Neural cell (in vitro differentiated cells): Measurements from ENCODE around the gene TMEM272. TPM values are rescaled to one million over a fixed set of nuclear protein-coding genes. Genes with fewer than 3 reads are reported as not detected.

Source experiments
- H2AFZ ChIP-seq: fragments of 200-600, 300-800 bp; sonication (generic), shearing (Covaris generic); 2 replicates; pipeline ENCODE4 v1.6.0; 2014; ENCODE audit warnings: low read depth, mild to moderate bottlenecking, antibody characterized with exemption, low read length, moderate library complexity
- H3F3A ChIP-seq: fragments of 200-600 bp; shearing (Covaris generic); 2 replicates; pipeline ENCODE4 v1.6.1; 2016; ENCODE audit warnings: mild to moderate bottlenecking, moderate library complexity, mixed read lengths, antibody characterized with exemption, low read length; ENCODE audit not compliant: insufficient read depth, poor library complexity, severe bottlenecking
- H3K27ac ChIP-seq: fragments of 200-600, 300-800 bp; sonication (generic), shearing (Covaris generic); 2 replicates; pipeline ENCODE4 v1.5.1; 2014; ENCODE audit warnings: mild to moderate bottlenecking, low read length, moderate library complexity
- H3K27me3 ChIP-seq: fragments of 300-800, 200-600 bp; sonication (generic), shearing (Covaris generic); 2 replicates; pipeline ENCODE4 v1.6.0; 2014; ENCODE audit warnings: mild to moderate bottlenecking, low read depth, low read length, moderate library complexity; ENCODE audit not compliant: insufficient read depth
- H3K36me3 ChIP-seq: fragments of 300-800, 200-600 bp; sonication (generic), shearing (Covaris generic); 2 replicates; pipeline ENCODE4 v1.5.1; 2014; ENCODE audit warnings: mild to moderate bottlenecking, antibody characterized with exemption, low read length, moderate library complexity; ENCODE audit not compliant: insufficient read depth
- H3K4me2 ChIP-seq: fragments of 300-800, 200-600 bp; sonication (generic), shearing (Covaris generic); 2 replicates; pipeline ENCODE4 v1.6.0; 2014; ENCODE audit warnings: mild to moderate bottlenecking, low read length
- H3K4me3 ChIP-seq: fragments of 300-800, 200-600 bp; sonication (generic), shearing (Covaris generic); 2 replicates; pipeline ENCODE4 v1.5.1; 2014; ENCODE audit warnings: mild to moderate bottlenecking, low read length, moderate library complexity
- H3K79me2 ChIP-seq: fragments of 200-600 bp; shearing (Covaris generic); replicated peaks from 2 replicates; pipeline ENCODE4 v1.6.0; 2014; ENCODE audit warnings: mild to moderate bottlenecking, low read length, moderate library complexity; ENCODE audit not compliant: insufficient read depth
- H3K9ac ChIP-seq: fragments of 300-800, 200-600 bp; sonication (generic), shearing (Covaris generic); 2 replicates; pipeline ENCODE4 v1.6.1; 2016; ENCODE audit warnings: mild to moderate bottlenecking, low read length, mixed read lengths
- H3K9me2 ChIP-seq: fragments of 200-600 bp; shearing (Covaris generic); 2 replicates; pipeline ENCODE4 v1.6.1; 2016; ENCODE audit warnings: mild to moderate bottlenecking, low read length, mixed read lengths; ENCODE audit not compliant: insufficient read depth
- H3K9me3 ChIP-seq: fragments of 200-600, 300-800 bp; sonication (generic), shearing (Covaris generic); 2 replicates; pipeline ENCODE4 v1.6.1; 2016; ENCODE audit warnings: mild to moderate bottlenecking, mixed run types, low read length, moderate library complexity, mixed read lengths
- H4K20me1 ChIP-seq: fragments of 200-600 bp; shearing (Covaris generic); 2 replicates; pipeline ENCODE4 v1.6.1; 2016; ENCODE audit warnings: mild to moderate bottlenecking, mixed run types; ENCODE audit not compliant: insufficient read depth
- EP300 ChIP-seq: fragments of 450-650 bp; conservative IDR thresholded peaks from 2 replicates; pipeline ENCODE4 v1.6.1; 2014; ENCODE audit warnings: antibody characterized with exemption, mild to moderate bottlenecking, moderate library complexity; ENCODE audit not compliant: poor library complexity, severe bottlenecking
- EZH2 ChIP-seq: fragments of 200-600, 300-800 bp; shearing (Covaris generic), sonication (generic); IDR thresholded peaks from 2 replicates; pipeline ENCODE4 v1.6.1; 2014; ENCODE audit warnings: antibody characterized with exemption, low read length, borderline replicate concordance, mild to moderate bottlenecking; ENCODE audit not compliant: insufficient read depth, poor library complexity, severe bottlenecking
- MXI1 ChIP-seq: fragments of 450-650 bp; conservative IDR thresholded peaks from 2 replicates; pipeline ENCODE4 v1.6.1; 2014; ENCODE audit warnings: antibody characterized with exemption, mild to moderate bottlenecking; ENCODE audit not compliant: poor library complexity, severe bottlenecking
- POLR2AphosphoS5 ChIP-seq: IDR thresholded peaks from 2 replicates; pipeline ENCODE4 v1.6.1; 2012
- RAD21 ChIP-seq: fragments of 450-650 bp; conservative IDR thresholded peaks from 2 replicates; pipeline ENCODE4 v1.6.1; 2014; ENCODE audit warnings: antibody characterized with exemption, mild to moderate bottlenecking, moderate library complexity
- SMC3 ChIP-seq: fragments of 450-650 bp; conservative IDR thresholded peaks from 2 replicates; pipeline ENCODE4 v1.6.1; 2014; ENCODE audit warnings: antibody characterized with exemption, mild to moderate bottlenecking, moderate library complexity; ENCODE audit not compliant: poor library complexity
- TAF1 ChIP-seq: IDR thresholded peaks from 2 replicates; pipeline ENCODE4 v1.6.1; 2012; ENCODE audit warnings: low read depth
- polyA plus RNA-seq: library from polyadenylated mRNA; depleted of rRNA; stranded (reverse); fragments of >200 nt; gene quantifications from 2 replicates; pipeline ENCODE4 v1.2.3, GENCODE V29; 2014
- TF ChIP-seq, protein P1 (sequence below): IDR thresholded peaks from 2 replicates; pipeline ENCODE4 v1.6.1; 2012; ENCODE audit warnings: borderline replicate concordance
- TF ChIP-seq, protein P2 (sequence below): fragments of 450-650 bp; IDR thresholded peaks from 2 replicates; pipeline ENCODE4 v1.5.1; 2014; ENCODE audit warnings: antibody characterized with exemption, mild to moderate bottlenecking, moderate library complexity; ENCODE audit not compliant: poor library complexity, severe bottlenecking

The TMEM272 gene
- polyA plus RNA-seq, 1 donor from 2014 or later = 0.77 TPM

DNA sequence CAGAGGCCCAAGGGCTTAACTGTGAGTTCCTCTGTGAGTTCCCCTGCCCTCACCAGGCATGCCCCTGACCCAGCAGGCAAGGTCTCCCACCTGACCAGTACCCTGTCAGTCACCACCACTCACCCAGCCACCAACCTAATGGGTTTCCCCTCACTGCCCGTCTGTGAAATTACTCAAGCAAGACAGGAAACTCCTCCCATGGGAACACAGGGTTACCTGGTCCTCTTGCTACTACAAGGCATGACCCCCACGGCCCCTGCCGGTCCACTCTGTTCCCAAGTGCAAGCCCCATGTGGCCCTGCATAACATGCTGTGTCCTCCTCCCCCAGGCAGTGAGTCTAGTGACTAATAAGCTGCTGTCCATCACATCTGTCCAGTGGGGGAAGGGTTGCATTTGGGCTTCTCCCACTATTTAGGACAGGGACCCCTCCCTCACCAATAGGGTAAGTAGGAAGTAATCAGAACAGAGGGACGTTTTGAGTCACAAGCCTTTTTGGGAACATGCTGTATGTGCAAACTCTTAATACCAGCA is 33.0 kb downstream of the TMEM272 start:
- Histone ChIP-seq H3K9me2 (no peaks in the 10 kb centered on the region), H3K4me2 (no peak overlapping the region), H3K79me2 (no peaks in the 10 kb centered on the region), H3K4me3 (no peak overlapping the region), H3K9me3 (no peaks in the 10 kb centered on the region), H3K36me3 (no peaks in the 10 kb centered on the region), H3K9ac (no peak overlapping the region), H3K27ac (no peak overlapping the region), H3F3A (no peaks in the 10 kb centered on the region), H2AFZ (no peak overlapping the region), H4K20me1 (no peaks in the 10 kb centered on the region), H3K27me3 (no peaks in the 10 kb centered on the region)
- no peak for TF ChIP-seq EZH2
- TF ChIP-seq, protein P1, sequence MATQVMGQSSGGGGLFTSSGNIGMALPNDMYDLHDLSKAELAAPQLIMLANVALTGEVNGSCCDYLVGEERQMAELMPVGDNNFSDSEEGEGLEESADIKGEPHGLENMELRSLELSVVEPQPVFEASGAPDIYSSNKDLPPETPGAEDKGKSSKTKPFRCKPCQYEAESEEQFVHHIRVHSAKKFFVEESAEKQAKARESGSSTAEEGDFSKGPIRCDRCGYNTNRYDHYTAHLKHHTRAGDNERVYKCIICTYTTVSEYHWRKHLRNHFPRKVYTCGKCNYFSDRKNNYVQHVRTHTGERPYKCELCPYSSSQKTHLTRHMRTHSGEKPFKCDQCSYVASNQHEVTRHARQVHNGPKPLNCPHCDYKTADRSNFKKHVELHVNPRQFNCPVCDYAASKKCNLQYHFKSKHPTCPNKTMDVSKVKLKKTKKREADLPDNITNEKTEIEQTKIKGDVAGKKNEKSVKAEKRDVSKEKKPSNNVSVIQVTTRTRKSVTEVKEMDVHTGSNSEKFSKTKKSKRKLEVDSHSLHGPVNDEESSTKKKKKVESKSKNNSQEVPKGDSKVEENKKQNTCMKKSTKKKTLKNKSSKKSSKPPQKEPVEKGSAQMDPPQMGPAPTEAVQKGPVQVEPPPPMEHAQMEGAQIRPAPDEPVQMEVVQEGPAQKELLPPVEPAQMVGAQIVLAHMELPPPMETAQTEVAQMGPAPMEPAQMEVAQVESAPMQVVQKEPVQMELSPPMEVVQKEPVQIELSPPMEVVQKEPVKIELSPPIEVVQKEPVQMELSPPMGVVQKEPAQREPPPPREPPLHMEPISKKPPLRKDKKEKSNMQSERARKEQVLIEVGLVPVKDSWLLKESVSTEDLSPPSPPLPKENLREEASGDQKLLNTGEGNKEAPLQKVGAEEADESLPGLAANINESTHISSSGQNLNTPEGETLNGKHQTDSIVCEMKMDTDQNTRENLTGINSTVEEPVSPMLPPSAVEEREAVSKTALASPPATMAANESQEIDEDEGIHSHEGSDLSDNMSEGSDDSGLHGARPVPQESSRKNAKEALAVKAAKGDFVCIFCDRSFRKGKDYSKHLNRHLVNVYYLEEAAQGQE = no peak
- TF ChIP-seq RAD21 = no peak
- TF ChIP-seq TAF1 = no peak
- no peak for TF ChIP-seq POLR2AphosphoS5
- TF ChIP-seq, protein P2, sequence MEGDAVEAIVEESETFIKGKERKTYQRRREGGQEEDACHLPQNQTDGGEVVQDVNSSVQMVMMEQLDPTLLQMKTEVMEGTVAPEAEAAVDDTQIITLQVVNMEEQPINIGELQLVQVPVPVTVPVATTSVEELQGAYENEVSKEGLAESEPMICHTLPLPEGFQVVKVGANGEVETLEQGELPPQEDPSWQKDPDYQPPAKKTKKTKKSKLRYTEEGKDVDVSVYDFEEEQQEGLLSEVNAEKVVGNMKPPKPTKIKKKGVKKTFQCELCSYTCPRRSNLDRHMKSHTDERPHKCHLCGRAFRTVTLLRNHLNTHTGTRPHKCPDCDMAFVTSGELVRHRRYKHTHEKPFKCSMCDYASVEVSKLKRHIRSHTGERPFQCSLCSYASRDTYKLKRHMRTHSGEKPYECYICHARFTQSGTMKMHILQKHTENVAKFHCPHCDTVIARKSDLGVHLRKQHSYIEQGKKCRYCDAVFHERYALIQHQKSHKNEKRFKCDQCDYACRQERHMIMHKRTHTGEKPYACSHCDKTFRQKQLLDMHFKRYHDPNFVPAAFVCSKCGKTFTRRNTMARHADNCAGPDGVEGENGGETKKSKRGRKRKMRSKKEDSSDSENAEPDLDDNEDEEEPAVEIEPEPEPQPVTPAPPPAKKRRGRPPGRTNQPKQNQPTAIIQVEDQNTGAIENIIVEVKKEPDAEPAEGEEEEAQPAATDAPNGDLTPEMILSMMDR = no peak
- no peak for TF ChIP-seq SMC3
- TF ChIP-seq MXI1 = no peak
- TF ChIP-seq EP300 = no peak

DNA sequence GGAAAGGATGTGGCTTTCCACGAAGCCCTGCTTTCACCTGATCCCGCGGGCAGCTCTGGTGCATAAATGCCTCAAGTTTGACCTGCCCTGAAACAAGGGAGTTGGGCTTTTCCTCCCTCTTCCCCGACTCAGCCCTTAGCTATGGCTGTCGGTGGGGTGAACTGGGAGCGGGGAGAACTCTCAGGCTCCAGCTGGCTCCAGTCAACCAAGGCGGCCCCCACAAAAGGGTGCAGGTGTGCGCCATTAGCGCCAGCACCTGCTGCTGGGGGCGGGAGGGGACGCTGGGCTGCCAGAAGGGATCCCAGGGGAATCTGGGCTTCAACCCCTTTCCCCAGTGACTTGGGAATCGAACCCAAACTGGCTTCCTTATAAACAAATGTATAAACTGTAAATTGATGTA is 33.9 kb downstream of the TMEM272 start:
- no peak overlapping the region for H3K27ac ChIP-seq
- no peaks in the 10 kb centered on the region for H3K27me3 ChIP-seq
- no peaks in the 10 kb centered on the region for H3K9me3 ChIP-seq
- no peaks in the 10 kb centered on the region for H3K36me3 ChIP-seq
- no peaks in the 10 kb centered on the region for H4K20me1 ChIP-seq
- no peak overlapping the region for H2AFZ ChIP-seq
- H3K9ac ChIP-seq = no peak overlapping the region
- TF ChIP-seq, protein P1 = no peak
- no peak for TF ChIP-seq MXI1
- no peak for TF ChIP-seq SMC3
- TF ChIP-seq, protein P2 = no peak
- TF ChIP-seq RAD21 = no peak
- TF ChIP-seq EZH2 = no peak
- no peak for TF ChIP-seq POLR2AphosphoS5
- no peak for TF ChIP-seq EP300
- TF ChIP-seq TAF1 = no peak
- no peak overlapping the region for H3K4me3 ChIP-seq
- H3F3A ChIP-seq = no peaks in the 10 kb centered on the region
- no peaks in the 10 kb centered on the region for H3K9me2 ChIP-seq
- no peak overlapping the region for H3K4me2 ChIP-seq
- H3K79me2 ChIP-seq = no peaks in the 10 kb centered on the region
